DMS53 (cell line): ENCODE data around the gene TCP11.

Experiments used
- DNase-seq: peaks from one replicate; lab custom pipeline; 2025; lab: John Stamatoyannopoulos, UW

TCP11 gene

GRCh38 chr6:35141007-35141655 lies at the start of gene TCP11:
TSS of gene TCP11 (minus strand) at chr6:35141339. CDS start at chr6:35140870, 469 bp downstream.
- DNase-seq = no peak

- no peak for DNase-seq
Measured at GRCh38 chr6:35190306-35190705, 49.2 kb upstream of the TCP11 start.

- DNase-seq = no peak
Measured at GRCh38 chr6:35188886-35189285, 47.7 kb upstream of the TCP11 start.

- DNase-seq = no peak
Measured at GRCh38 chr6:35186571-35186970, 45.4 kb upstream of the TCP11 start.

GRCh38 chr6:35185971-35186370 lies 44.8 kb upstream of the TCP11 start:
- no peak for DNase-seq

GRCh38 chr6:35185302-35185681 lies 44.2 kb upstream of the TCP11 start:
- DNase-seq = no peak

GRCh38 chr6:35184580-35185301 lies 43.6 kb upstream of the TCP11 start:
- no peak for DNase-seq

GRCh38 chr6:35183935-35184334 lies 42.8 kb upstream of the TCP11 start:
- DNase-seq = no peak

GRCh38 chr6:35183281-35183680 lies 42.1 kb upstream of the TCP11 start:
- DNase-seq = no peak

- DNase-seq = peak; percentile 37
Measured at GRCh38 chr6:35181933-35182612, 40.9 kb upstream of the TCP11 start.

GRCh38 chr6:35181308-35181932 lies 40.3 kb upstream of the TCP11 start:
- DNase-seq = no peak

- no peak for DNase-seq
Measured at GRCh38 chr6:35179901-35180535, 38.9 kb upstream of the TCP11 start.

- no peak for DNase-seq
Measured at GRCh38 chr6:35178932-35179832, 38.0 kb upstream of the TCP11 start.

GRCh38 chr6:35178012-35178411 lies 36.9 kb upstream of the TCP11 start:
- DNase-seq = no peak

GRCh38 chr6:35177596-35177995 lies 36.5 kb upstream of the TCP11 start:
- no peak for DNase-seq

GRCh38 chr6:35177157-35177556 lies 36.0 kb upstream of the TCP11 start:
- no peak for DNase-seq

GRCh38 chr6:35176301-35177024 lies 35.3 kb upstream of the TCP11 start:
- DNase-seq = no peak

- DNase-seq = no peak
Measured at GRCh38 chr6:35174501-35174900, 33.4 kb upstream of the TCP11 start.

GRCh38 chr6:35174088-35174434 lies 32.9 kb upstream of the TCP11 start:
- DNase-seq = no peak

- no peak for DNase-seq
Measured at GRCh38 chr6:35173427-35174087, 32.4 kb upstream of the TCP11 start.
